LNCaP clone FGC (cell line): ENCODE data around the gene CABYR.

Source experiments
- DNase-seq: peaks from one replicate; pipeline ENCODE4 v3.0.0-alpha.2; 2011; ENCODE audit warnings: low read depth
- H3K4me3 ChIP-seq: 2 replicates; pipeline ENCODE4 v1.5.1; 2011; ENCODE audit warnings: mild to moderate bottlenecking, low read depth, low read length, control low read depth
- TF ChIP-seq, protein P1 (sequence below): IDR thresholded peaks from 2 replicates; pipeline ENCODE4 v1.5.1; 2012; ENCODE audit warnings: mild to moderate bottlenecking; ENCODE audit not compliant: control insufficient read depth, insufficient read depth; ENCODE audit errors: extremely low read depth

Gene CABYR

GRCh38 chr18:24176727-24177416, 38.0 kb downstream of the CABYR start:
- TF ChIP-seq, protein P1, sequence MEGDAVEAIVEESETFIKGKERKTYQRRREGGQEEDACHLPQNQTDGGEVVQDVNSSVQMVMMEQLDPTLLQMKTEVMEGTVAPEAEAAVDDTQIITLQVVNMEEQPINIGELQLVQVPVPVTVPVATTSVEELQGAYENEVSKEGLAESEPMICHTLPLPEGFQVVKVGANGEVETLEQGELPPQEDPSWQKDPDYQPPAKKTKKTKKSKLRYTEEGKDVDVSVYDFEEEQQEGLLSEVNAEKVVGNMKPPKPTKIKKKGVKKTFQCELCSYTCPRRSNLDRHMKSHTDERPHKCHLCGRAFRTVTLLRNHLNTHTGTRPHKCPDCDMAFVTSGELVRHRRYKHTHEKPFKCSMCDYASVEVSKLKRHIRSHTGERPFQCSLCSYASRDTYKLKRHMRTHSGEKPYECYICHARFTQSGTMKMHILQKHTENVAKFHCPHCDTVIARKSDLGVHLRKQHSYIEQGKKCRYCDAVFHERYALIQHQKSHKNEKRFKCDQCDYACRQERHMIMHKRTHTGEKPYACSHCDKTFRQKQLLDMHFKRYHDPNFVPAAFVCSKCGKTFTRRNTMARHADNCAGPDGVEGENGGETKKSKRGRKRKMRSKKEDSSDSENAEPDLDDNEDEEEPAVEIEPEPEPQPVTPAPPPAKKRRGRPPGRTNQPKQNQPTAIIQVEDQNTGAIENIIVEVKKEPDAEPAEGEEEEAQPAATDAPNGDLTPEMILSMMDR = peak; percentile 51
- DNase-seq = no peak
- H3K4me3 ChIP-seq = no peak overlapping the region

DNA sequence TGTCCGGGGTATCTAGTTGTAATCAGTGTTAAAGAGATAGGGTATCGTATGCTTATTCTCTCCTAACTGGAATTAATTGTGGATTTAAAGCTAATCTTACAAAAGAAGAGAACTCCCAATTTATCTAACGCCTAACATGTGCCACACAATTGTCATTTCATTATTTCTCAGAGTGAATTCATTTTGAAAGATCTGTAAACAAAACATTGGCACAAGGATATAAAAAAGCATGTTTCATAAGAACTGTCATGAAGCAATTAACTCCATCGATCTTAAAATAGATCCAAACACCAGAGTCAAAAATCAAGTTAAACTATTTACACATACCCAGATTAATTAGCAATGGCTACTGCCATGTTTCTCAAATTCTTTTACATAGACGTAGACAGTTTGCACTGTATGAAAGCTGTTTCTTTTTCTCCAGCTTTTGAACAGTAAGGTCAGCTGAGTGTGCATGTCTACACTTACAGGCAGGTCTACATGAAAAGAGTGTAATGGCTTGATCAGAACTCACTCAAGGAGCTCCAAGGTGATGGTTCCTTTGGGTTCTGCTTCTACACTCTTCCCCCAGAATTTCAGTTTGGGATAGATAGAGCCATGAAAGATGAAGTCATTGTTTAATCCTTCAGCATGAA, 38.8 kb downstream of the CABYR start:
- H3K4me3 ChIP-seq = no peak overlapping the region
- TF ChIP-seq, protein P1 = no peak
- no peak for DNase-seq

- H3K4me3 ChIP-seq = no peak overlapping the region
- TF ChIP-seq, protein P1 = no peak
- no peak for DNase-seq
Measured at GRCh38 chr18:24180048-24180447, 41.2 kb downstream of the CABYR start.

GRCh38 chr18:24181806-24182205, 42.9 kb downstream of the CABYR start:
- TF ChIP-seq, protein P1 = no peak
- H3K4me3 ChIP-seq = no peak overlapping the region
- DNase-seq = no peak

DNA sequence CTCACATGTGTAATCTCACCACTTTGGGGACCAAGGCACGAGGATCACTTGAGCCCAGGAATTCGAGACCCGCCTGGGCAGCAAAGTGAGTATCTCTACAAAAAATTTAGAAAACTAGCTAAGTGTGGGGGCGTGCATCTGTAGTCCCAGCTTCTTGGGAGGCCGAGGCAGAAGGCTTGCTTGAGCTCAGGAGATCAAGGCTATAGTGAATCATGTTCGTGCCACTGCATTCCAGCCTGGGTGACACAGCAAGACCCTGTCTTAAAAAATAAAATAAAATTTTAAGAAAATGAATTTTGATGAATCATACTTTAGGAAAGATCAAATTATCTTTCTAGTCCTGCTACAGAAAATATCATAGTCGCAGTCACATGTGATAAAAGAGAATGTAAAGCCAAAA, 46.9 kb downstream of the CABYR start:
- H3K4me3 ChIP-seq = no peak overlapping the region
- DNase-seq = no peak
- TF ChIP-seq, protein P1 = no peak

DNA sequence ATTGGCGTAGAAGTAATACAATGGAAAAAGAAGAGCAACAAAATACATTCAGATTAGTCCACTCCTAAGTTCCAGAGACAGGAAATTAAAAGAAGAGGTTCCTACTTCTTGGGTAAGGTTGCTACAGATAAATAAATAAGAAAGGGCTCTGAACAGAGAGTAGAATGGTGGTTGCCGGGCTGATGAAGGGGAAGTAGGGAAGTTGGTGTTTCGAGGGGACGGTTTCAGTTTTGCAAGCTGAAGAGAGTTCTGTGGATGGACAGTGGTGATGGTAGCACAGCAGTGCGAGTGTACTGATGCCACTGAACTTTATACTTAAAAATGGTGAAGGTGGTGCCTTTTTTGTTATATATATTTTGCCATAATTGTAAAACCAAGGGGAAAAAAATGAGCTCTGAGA, 48.2 kb downstream of the CABYR start:
- DNase-seq = no peak
- TF ChIP-seq, protein P1 = no peak
- no peak overlapping the region for H3K4me3 ChIP-seq
